Adipose tissue (tissue), 3 donors: ENCODE results near the gene CSNK1E. TPM values are rescaled to one million over a fixed set of nuclear protein-coding genes. Genes with fewer than 3 reads are reported as not detected.

Experiments used
- H3K27ac ChIP-seq: one replicate; pipeline ENCODE4 v1.5.1; 2013; ENCODE audit warnings: low read depth, low read length
- WGBS, 3 donors: extraction: QIAGEN DNeasy Blood & Tissue Kit; methylation state at CpG; one replicate each; pipeline ENCODE4 v1.1.7; 2013; 5-methylcytosine and 5-hydroxymethylcytosine counted together
- polyA plus RNA-seq, 3 donors: library from polyadenylated mRNA; stranded (reverse); fragments of 200-250 nt; gene quantifications; one replicate each; pipeline ENCODE4 v1.2.3, GENCODE V29; 2013
- donor health status: healthy with polysubstance abuse.
- donor health status: Bipolar disorder and iron deficiency.
- donor health status: healthy.

CSNK1E gene
- polyA plus RNA-seq, 3 donors = 77.8 to 139 (median 123) TPM

DNA sequence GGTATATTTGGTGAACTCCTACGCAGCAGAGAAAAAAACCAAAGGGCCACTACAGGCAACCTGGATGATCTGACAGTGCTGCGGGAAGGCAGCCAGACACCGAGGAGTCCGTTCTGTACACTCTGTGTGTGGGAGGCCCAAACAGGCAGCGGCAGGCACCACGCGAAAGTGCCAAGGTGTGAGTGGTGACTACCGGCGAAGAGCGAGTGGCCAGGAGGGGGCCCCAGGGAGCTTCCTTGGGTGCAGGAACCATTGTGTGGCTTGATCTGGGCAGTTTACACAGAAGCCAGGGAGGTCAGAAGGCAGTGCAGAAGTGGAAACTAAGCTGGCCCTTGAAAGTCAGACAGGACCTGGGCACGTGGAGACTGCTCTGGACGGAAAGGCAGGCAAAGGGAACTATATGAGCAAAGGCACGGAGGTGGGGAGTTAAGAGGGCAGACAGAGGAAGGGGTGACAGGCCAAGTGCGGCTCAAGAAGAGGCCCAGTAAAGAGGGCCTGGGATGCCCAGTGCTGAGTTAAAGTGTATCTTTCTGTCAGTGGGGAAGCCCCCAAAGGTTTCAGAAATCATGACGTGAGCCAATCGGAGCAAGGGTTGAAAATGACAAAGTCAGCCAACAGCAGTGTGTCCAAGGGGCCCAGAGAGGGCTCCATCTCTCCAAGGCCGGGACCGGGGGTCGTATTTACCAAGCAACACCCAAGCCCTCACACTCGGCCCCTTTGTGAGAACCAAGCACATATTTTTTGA lies 55.0 kb downstream of the CSNK1E start:
- H3K27ac ChIP-seq = no peak overlapping the region
- 50 to 69% (median 64%) methylated on average over 20 of the region's 20 CpGs for WGBS, 3 donors

DNA sequence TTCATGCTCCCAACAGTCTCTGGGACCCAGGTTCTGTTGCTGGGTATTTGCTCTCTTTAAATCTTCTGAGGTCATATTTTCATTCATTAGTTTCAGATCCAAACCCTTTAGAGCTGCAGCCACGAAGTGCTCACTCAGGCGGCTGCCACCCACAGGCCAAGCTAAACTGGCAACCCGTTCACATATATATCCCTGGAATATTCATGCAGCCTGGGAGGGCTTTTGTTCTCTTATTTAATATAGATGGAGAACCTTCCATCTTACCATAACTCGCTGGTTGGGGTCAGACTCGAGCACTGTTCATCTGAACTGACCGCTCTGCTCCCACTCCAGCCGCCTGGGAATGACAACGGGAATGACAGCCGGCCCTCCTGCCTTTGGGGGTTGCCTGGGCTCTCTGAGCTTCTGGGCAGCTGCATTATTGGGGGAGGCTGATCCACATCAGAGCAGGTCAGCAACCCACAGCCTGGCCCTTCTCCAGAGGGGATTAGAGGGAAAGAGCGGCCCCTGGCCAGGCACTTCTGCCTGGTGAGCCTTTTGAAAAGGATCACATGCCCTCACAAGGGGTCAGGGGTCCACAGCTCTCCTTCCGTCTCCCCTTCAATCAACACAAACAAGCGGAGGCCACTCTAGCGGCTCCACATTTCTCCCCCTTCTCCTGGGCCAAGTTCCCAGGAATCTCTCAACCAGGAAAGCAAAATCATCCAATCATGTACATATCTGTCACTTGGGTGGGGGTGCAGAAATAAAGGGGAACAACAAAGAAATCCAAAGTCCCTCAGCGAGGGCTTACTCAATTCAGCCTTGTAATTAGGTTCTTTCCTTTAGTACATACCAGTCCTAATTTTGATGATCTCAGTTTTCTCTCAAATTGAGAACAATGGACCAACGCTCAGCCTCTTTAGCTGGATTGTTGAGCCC lies 56.2 kb downstream of the CSNK1E start:
- WGBS, 3 donors = 45 to 60% (median 52%) methylated on average over 15 of the region's 15 CpGs
- H3K27ac ChIP-seq = peak overlapping the region; percentile 13

DNA sequence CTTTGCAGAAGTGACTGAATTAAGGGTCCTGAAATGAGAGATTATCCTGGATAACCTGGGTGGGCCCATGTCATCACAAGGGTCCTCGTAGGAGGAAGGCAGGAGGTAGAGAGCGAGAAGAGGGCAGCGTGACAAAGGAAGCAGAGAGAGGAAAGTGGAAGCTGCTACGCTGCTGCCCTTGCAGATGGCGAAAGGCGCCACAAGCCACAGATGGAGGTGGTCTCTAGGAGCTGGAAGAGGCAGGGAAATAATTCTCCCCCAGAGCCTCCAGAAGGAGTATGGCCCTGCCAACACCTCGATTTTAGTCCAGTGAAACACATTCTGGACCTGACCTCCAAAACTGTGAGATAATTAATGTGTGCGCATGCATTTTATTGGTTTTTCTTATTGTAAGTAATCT lies 57.9 kb downstream of the CSNK1E start:
- WGBS, 3 donors = 56 to 85% (median 61%) methylated on average over 8 of the region's 8 CpGs
- no peak overlapping the region for H3K27ac ChIP-seq

DNA sequence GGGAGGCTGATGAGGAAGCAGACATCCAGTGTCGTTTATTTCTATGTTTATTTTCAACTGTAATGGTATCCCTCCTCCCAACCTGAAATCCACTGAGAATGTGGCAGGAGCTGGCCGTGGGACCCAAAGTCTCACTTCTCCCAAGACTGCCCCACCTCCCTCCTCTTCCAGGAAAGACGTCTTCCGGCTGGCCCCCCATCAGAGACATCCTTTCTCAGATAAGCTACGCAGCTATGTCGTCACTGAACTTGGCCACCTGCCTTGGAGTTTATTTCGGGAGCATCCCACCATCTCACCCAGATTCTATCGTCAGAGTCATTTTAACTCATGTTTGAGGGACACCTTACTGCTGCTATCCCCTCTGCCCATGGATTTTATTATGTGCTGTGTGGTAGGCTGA lies 58.3 kb downstream of the CSNK1E start:
- 26 to 77% (median 34%) methylated on average over 8 of the region's 8 CpGs for WGBS, 3 donors
- no peak overlapping the region for H3K27ac ChIP-seq

DNA sequence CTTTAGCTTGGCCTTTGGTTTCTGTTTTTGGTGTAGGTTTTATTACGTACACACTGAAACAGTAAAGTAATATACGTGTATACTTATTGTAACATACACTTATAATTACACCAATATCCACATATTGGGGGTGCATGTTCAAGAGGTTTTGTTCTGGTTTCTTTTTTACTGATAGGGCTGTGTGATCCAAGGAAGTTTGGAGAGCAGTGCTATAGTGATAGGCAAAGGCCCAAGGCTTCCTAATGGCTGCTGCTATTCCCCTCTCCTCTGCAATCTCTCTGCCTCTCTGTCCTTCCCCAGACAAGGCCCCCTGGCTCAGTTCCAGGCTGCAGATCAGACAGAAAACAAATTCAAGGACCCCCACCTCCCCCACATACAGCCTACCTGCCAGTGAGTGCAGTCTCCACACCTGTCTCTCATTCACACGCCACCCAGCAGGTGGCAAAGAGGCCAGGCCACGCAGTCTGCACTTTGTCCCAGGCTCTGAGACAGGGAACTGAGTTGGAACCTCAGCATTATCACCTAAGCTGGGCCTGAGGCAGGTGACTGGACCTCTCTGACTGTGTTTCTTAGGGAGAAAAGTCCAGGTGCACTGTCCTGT lies 59.5 kb downstream of the CSNK1E start:
- H3K27ac ChIP-seq = no peak overlapping the region
- WGBS, 3 donors = 35 to 71% (median 70%) methylated on average over 4 of the region's 4 CpGs

DNA sequence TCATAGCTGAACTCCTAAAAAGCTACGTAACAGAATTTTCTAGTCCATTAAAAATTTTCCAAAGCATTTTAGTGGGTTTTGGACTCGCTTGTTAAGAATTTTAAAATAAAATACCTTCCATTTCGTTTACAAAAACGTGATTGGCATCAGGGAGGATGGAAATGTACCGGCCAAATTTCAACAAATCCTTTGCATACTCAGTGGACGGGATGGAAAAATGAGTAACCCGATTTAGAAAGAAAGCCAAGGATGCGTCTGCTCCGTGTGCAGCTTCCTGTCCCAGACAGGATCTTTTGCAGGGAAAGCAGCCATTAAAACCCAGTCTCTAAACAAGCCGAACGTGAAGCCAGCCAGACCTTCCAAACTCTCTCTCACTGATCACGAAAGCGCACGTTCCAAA lies 60.1 kb downstream of the CSNK1E start:
- no peak overlapping the region for H3K27ac ChIP-seq
- 34 to 38% (median 37%) methylated on average over 14 of the region's 14 CpGs for WGBS, 3 donors

DNA sequence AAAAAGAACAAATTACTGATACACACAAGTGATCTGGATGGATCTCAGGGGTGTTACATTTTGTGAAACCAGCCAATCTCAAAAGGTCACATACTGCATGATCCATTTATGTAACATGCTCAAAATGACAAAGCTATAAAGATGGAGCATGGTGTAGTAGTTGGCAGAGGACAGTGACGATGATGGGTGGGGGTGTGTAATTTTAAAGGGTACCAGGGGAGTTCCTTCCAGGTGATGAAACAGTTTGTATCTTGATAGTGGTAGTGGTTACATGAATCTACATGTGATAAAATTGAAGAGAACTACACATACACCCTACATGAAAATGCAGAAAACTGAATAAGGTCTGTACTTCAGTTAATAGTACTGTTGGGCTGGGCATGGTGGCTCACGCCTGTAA lies 61.5 kb downstream of the CSNK1E start:
- H3K27ac ChIP-seq = no peak overlapping the region
- 91 to 97% (median 91%) methylated on average over 2 of the region's 2 CpGs for WGBS, 3 donors

DNA sequence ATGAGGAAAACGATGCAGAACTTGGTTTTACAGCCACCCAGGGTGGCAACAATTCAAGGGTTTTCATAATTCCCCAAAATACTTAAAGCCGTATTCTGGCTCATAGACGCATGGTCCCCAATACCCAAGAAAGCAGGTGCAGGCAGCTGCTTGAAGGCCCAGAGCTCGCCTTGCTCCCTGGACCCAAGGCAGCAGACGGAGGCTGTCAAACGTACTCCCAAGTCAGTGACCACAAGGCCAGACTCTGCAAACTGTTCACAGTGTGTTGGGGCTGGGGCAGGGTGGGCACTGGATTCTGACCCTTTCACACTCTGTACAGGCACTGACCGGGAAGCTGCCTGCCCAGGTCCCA lies 65.9 kb downstream of the CSNK1E start:
- H3K27ac ChIP-seq = no peak overlapping the region
- 79 to 89% (median 87%) methylated on average over 7 of the region's 7 CpGs for WGBS, 3 donors

DNA sequence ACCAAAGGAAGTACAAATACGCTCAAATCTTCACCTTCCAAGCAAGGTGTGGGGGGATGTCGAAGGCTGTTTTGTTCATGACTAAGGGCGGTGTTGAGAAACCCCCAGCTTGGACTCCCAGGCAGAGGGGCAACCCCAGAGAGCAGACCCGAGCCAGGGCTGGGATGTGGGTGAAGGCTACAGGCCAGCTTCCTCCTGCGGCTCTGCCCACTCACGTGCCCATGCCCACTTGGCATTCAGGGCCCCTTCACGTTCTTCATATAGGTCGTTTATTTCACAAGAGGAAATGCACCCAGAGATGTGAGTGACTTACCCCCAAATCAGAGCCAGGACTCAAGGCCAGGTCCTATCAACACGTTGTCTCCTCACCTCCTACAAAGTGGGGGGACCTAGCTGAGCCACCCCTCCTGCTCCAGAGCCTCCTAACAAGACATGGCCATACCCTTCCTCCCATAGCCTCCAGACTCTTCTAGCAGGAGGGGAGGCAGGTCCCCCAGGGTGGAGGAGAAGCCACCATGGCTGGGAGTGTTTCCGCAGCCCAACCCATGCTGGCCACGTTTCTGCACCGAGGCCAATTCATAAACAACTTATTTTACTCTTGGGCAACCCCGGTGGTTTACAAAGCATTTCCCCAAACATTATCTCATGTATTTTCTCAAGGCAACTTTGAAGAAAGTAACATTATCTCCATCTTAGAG lies 66.4 kb downstream of the CSNK1E start:
- no peak overlapping the region for H3K27ac ChIP-seq
- 62 to 78% (median 63%) methylated on average over 13 of the region's 13 CpGs for WGBS, 3 donors

DNA sequence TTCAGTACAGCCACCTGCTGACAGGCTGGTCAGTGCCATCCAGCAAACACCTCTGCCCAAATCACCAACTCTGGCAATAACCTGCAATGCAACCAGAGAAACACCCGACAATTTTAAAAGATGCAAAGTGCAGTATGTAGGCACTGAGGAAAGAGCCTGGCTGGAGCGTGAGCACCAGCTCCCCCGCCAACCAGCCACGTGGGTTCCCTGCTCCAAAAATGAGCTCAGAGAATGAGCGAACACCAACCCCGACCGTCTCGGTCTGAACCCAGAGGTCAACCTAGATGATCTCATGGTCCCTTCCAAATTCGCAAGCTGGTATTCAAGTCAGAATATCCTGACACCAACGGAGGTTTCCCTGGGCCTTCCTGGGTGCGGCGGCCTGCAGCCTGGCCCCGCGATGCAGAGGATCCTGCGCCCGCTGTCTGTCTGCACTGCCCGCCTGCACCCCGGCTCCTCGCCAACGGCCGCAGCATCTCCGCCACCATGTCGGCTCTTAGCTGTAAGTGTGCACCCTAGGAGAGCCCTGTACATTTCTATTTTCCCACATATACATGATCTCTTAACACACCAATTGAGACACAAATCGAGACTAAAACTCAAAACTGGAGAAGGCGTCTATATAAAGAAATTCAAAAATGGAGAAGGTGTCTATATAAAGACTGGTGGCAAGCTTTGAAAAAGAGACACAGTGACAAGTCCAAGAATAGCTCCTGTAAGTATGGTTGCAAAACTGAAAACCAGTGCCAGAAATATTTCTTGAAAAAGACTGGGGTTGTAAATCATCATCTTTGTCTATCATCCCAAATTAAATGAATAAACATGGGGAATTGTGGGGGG lies 67.2 kb downstream of the CSNK1E start:
- no peak overlapping the region for H3K27ac ChIP-seq

DNA sequence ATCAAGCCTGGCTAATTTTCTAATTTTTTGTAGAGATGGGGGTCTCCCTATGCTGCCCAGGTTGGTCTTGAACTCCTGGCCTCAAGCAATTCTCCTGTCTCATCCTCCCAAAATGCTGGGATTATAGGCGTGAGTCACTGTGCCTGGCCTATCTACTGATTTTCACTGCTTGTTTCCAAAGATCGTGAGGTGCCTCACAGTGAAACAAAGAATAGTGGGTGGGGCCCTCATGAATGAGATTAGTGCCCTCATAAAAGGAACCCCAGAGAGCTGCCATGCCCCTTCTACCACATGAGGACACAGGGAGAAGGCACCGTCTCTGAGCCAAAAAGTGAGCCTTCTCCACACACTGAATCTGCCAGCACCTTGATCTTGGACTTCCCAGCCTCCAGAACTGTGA lies 67.9 kb downstream of the CSNK1E start:
- no peak overlapping the region for H3K27ac ChIP-seq
- 96 to 99% (median 97%) methylated on average over 3 of the region's 3 CpGs for WGBS, 3 donors

More for the DNA sequence above, 67.2 kb downstream of the CSNK1E start:
- WGBS, 3 donors = 94% methylated on average over 25 of the region's 25 CpGs

DNA sequence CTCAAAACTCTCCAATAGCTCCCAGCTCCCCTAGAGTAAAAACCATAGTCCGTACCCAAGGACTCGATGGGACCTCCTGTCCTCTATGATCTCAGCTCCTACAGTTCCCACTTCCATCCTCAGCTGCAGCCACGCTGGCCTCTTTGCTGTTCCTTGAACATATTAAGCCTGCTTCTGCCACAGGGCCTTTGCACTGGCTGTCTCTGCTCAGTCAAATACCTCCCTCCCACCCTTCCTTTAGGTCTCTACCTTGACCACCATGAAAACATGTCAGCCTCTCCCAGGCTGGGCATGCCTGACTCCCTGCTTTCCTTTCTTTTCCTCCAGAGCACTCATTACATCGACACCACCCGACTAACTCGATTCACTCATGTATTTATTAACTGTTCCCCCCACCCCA lies 69.0 kb downstream of the CSNK1E start:
- no peak overlapping the region for H3K27ac ChIP-seq
- 98 to 99% (median 98%) methylated on average over 6 of the region's 6 CpGs for WGBS, 3 donors

DNA sequence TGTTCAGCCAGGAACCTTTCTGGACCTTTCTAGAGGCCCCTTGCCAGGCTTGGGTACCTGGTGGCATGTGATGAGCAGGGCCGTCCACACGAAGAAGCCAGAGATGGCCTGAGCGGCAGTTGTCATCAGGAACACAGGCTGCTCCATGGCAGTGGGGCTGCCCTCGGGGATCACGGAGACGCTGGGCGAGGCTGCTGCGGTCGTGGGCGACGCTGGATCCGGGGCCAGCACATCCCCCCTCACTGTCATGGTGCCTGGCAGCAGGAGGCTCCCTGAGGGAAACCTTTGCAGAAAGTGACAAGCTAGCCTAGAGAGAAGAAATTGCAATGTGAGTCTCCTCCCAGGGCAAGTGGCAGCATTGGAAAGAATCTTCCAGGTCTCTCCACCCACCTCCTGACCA lies 69.5 kb downstream of the CSNK1E start:
- H3K27ac ChIP-seq = no peak overlapping the region
- WGBS, 3 donors = 89 to 92% (median 91%) methylated on average over 12 of the region's 12 CpGs

DNA sequence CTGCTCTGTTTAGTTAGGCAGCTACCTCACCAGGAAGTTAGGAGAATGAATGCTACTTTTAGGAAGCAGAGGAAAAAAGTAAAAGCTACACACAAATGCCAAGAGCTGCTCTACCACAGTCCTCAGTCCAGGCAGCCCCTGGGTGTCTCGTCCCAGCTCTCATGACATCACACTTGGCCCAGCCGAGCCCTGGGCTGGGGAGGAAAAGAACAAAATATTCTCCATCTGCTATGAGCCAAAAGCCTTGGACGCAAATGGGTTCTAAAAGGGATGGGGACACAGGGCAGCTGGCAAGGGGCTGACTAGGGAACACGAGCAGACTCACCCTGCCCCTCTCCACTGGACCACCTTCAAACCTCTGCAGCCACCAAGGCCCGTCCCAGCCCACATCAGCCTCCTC lies 70.5 kb downstream of the CSNK1E start:
- no peak overlapping the region for H3K27ac ChIP-seq
- WGBS, 3 donors = 55 to 76% (median 71%) methylated on average over 5 of the region's 5 CpGs

DNA sequence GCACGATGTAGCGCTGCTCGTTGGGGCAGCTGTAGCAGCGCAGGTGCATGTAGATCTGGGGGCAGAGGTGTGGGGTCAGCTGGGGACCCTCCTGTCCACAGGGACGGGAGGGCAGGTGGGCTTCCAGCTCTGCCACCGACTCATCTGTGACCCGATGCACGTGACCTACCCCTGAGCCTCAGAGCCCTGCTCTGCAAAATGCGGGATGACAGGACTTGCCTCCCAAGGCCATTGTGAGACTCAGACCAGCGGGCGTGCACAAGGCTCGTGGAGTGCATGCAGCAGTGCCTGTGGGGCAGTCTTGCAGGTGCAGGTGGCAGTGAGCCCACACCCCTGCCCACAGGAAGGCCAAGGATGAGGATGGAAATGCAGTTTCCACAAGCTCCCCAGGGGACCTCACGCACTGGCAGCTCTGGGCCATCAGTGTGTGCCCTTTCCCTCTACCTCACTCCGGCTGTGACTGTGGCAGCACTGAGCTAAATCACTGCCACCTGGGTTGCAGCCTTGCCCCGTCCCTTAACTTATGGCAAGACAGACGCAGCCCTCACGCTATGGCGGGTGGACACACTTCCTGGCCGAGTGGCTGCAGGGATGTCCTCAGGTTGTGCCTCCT lies 71.1 kb downstream of the CSNK1E start:
- no peak overlapping the region for H3K27ac ChIP-seq
- 79 to 89% (median 82%) methylated on average over 18 to 19 of the region's 19 CpGs for WGBS, 3 donors

DNA sequence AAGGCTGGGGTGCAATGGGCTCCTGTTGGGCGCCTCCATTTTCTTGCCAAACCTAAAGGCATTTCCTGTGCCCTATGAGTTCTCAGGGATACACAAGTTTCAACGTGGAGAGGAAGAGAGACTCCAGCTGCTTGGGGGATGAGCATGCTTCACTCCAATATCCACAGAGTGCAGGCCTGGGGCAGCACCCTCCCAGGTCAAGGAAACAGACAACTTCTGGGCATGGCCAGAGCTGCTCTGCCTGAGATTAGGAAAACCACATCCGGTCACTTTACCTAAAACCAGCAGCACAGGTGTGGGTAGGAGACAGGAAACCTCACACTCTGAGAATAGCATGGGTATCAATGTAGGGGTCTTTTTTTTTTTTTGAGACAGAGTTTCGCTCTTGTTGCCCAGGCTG lies 73.1 kb downstream of the CSNK1E start:
- WGBS, 3 donors = 71 to 77% (median 73%) methylated on average over 4 of the region's 4 CpGs
- no peak overlapping the region for H3K27ac ChIP-seq

DNA sequence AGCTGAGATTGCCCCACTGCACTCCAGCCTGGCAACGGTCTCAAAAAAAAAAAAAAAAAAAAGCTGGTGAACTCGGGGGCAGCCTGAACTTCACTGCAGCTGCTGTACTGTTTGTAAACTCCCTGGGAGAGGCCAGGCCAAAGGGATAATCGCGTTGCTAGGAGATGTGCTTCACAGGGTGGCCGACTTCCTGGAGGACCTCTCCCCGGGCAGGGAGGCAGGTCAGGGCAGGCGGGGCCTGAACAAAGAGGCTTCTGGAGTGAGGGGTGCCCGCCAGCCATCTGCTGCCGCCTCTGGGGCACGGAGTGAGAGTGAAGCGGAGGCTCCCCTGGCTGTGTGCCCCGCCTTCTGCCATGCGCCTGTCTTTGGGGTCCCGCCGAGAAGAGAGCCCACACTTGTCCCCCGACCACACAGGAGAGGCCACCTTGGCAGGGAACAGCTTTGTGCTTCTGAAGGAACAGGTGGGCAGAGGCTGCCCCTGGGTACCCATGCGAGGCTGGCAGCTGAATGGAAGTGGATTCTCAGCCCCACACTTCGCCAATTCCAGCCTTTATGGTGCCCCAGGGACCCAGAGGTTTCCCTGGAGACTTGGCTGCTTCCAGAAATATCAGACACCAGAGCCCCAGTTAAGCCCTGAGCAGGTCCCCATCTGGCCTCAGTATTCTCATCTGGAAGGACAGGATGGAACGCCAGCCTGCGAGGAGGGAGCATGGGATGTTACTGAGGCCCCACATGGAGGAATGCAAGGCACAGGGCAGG lies 74.0 kb downstream of the CSNK1E start:
- WGBS, 3 donors = 59 to 70% (median 68%) methylated on average over 20 of the region's 20 CpGs
- H3K27ac ChIP-seq = no peak overlapping the region
